ENCODE measurements around the gene CALM1.

GRCh38 chr14:90450151-90450550 is 53.3 kb downstream of the CALM1 start:
- no peak for TF ChIP-seq POLR2A (IDR thresholded peaks at IDR 0.05)
- no peak for TF ChIP-seq CTCF (IDR thresholded peaks at IDR 0.05)
- no peak for TF ChIP-seq POLR2AphosphoS5 (IDR thresholded peaks at IDR 0.05)
- TF ChIP-seq EP300 (IDR thresholded peaks at IDR 0.05) = no peak
